HG03457 (cell line): Measurements from ENCODE around the gene ARHGAP11A.

ENCODE experiments used
- ATAC-seq: cut with Tn5 transposase; IDR thresholded peaks from one replicate; pipeline ENCODE4 v1.9.1; 2021; ENCODE audit warnings: moderate number of reproducible peaks; ENCODE audit not compliant: unreplicated experiment

Gene ARHGAP11A

GRCh38 chr15:32683906-32684584, 68.7 kb downstream of the ARHGAP11A start:
- no peak for ATAC-seq

DNA sequence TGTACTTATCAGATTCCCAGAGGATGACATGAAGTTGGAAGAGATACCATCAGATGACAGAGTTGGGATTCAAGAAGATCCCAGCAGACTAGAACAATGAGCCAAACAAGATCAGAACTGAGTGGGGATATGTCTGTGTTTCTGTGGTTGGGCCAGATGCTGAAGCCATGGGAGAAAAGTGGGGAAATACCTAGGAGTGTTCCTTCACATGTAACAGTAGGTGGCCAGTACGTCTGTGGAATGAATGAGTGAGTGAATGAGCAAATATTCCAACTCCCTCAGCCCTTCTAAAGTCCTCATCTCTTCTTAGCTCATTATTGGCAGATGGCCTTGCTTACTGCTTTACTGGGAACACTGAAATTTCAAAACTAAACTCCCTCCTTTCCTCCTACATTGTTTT, 70.3 kb downstream of the ARHGAP11A start:
- ATAC-seq, result no peak

GRCh38 chr15:32687556-32687955, 72.3 kb downstream of the ARHGAP11A start:
- no peak for ATAC-seq

GRCh38 chr15:32688151-32688639, 72.9 kb downstream of the ARHGAP11A start:
- no peak for ATAC-seq
